ENCODE results near the gene ARHGAP26.

DNA sequence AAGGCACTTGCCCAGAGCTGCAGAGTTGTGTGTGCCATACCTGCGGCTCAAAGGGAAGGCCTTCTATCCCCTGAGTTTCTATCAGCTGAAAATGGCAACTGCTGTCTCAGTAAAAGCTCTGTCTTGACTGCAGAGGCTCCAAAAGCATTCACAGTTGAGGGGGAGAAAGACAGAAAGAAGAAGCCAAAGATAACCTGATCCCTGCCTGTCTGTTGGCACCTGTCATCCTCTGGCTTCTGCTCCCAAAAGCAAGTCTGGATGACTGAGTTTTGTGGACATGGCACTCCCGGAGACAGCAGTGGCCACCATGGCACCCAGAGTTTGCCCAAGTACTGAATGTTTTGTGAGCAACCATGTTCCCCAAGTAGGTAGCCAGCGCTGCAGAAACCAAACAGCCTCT lies 456.7 kb downstream of the ARHGAP26 start:
- TF ChIP-seq, protein P1, sequence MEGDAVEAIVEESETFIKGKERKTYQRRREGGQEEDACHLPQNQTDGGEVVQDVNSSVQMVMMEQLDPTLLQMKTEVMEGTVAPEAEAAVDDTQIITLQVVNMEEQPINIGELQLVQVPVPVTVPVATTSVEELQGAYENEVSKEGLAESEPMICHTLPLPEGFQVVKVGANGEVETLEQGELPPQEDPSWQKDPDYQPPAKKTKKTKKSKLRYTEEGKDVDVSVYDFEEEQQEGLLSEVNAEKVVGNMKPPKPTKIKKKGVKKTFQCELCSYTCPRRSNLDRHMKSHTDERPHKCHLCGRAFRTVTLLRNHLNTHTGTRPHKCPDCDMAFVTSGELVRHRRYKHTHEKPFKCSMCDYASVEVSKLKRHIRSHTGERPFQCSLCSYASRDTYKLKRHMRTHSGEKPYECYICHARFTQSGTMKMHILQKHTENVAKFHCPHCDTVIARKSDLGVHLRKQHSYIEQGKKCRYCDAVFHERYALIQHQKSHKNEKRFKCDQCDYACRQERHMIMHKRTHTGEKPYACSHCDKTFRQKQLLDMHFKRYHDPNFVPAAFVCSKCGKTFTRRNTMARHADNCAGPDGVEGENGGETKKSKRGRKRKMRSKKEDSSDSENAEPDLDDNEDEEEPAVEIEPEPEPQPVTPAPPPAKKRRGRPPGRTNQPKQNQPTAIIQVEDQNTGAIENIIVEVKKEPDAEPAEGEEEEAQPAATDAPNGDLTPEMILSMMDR (conservative IDR thresholded peaks at IDR 0.05; ENCODE audit: low read depth, low read length): no peak
- TF ChIP-seq POLR2A (IDR thresholded peaks at IDR 0.05; ENCODE audit: low read depth, low read length) (no peak), CEBPB (IDR thresholded peaks at IDR 0.05; ENCODE audit: low read depth, low read length) (no peak), RFX5 (IDR thresholded peaks at IDR 0.05; ENCODE audit: low read depth, low read length) (no peak), SMC3 (IDR thresholded peaks at IDR 0.05; ENCODE audit: low read depth, low read length) (no peak), FOS (IDR thresholded peaks at IDR 0.05; ENCODE audit: low read depth, low read length) (no peak), MXI1 (IDR thresholded peaks at IDR 0.05; ENCODE audit: borderline replicate concordance, low read depth, low read length) (no peak), CHD1 (IDR thresholded peaks at IDR 0.05; ENCODE audit: low read depth, low read length) (no peak)
- TF ChIP-seq, protein P2, sequence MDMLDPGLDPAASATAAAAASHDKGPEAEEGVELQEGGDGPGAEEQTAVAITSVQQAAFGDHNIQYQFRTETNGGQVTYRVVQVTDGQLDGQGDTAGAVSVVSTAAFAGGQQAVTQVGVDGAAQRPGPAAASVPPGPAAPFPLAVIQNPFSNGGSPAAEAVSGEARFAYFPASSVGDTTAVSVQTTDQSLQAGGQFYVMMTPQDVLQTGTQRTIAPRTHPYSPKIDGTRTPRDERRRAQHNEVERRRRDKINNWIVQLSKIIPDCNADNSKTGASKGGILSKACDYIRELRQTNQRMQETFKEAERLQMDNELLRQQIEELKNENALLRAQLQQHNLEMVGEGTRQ (IDR thresholded peaks at IDR 0.05; ENCODE audit: low read depth, low read length): no peak
- TF ChIP-seq, protein P3, sequence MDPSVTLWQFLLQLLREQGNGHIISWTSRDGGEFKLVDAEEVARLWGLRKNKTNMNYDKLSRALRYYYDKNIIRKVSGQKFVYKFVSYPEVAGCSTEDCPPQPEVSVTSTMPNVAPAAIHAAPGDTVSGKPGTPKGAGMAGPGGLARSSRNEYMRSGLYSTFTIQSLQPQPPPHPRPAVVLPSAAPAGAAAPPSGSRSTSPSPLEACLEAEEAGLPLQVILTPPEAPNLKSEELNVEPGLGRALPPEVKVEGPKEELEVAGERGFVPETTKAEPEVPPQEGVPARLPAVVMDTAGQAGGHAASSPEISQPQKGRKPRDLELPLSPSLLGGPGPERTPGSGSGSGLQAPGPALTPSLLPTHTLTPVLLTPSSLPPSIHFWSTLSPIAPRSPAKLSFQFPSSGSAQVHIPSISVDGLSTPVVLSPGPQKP (IDR thresholded peaks at IDR 0.05; ENCODE audit: borderline replicate concordance, low read depth, low read length): no peak
